Epithelial cell of prostate (primary cell): ENCODE results near the gene PTX4.

Experiments
- DNase-seq: peaks from one replicate; pipeline ENCODE4 v3.0.0-alpha.2; 2011; ENCODE audit warnings: low read depth, low spot score
- H3K27ac ChIP-seq: fragments of 450-650 bp; 2 replicates; pipeline ENCODE4 v1.5.1; 2017; ENCODE audit warnings: mild to moderate bottlenecking

Gene PTX4

DNA sequence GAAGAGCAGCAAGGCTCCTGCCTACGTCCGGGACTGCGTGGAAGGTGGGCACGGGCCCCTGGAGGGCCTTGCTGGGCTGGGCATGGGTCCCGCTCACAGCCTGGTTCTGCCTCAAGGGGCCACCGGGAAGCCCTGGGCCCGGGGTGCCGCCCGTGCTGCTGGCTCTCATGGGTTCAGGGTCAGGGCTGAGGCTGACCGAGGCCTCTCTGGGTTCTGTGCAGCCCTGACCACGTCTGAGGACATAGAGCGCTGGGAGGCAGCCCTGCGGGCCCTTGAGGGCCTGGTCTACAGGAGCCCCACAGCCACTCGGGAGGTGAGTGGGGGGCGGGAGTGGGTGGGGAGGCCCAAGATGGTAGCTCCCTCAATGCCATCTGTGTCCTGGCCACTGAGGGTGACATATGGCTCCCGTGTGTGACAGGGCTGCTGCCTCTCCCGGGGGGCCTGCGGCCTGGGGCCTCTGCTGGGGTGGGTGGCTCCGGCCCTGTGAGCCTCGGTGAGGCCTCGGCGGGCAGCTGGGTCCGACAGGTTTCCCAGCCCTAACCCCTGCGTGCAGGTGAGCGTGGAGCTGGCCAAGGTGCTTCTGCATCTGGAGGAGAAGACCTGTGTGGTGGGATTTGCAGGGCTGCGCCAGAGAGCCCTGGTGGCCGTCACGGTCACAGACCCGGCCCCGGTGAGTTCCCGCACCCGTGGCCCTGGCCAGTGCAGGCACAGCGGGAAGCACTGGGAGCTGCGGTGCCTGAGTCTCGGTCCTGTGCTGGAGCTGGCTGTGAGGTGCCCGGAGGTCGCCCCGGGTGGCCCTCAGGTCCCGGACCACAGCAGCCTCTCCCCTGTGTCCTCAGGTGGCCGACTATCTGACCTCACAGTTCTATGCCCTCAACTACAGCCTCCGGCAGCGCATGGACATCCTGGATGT is 13.6 kb upstream of the PTX4 start:
- no peak overlapping the region for H3K27ac ChIP-seq
- no peak for DNase-seq

DNA sequence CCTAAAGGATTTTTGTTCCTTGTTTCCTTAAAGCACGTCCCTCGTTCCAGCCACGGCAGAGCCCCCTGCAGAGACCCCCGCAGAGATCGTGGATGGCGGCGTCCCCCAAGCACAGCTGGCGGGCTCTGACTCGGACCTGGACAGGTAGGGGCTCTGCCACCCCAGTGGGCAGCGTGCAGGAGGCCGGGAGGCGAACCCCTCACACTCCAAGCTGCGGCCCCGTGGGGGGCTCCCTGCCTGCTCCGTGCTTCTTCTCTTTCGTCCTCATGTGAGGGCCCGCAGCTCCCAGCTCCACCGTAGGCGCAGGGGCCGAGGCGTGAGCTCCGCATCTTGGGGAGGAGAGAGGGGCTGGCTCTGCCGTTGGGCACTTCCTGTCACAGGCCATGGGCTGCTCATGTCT is 12.9 kb upstream of the PTX4 start:
- DNase-seq: no peak
- H3K27ac ChIP-seq: no peak overlapping the region

DNA sequence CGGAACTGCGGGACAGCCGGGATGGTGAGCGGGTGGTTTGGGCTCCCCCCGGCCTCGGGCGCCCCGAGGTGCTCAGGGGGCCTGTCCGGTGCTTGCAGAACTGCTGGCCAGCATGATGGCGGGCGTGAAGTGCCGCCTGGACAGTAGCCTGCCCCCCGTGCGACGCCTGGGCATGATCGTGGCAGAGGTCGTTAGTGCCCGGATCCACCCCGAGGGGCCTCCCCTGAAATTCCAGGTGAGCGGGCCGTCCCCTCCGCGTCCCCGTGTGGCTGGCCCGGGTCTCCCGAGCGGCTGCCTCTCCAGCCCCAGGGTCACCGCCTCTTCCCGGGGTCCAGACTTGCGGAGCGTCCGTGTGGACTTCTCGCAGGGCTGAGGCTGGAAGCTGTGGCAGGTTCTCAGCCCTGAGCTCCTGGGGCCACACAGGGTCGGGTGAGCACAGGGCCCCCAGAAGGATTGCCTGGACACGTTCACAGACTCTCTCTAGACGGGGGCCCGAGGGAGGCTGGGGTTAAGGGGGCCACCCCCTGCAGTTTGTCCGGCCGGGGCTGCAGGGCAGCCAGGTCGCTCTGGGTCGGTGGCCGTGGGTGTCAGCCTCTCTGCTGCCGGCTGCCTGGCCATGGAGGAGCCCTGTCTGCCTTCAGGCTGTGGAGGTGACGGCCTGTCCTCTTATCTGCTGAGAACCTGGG is 11.9 kb upstream of the PTX4 start:
- DNase-seq: no peak
- no peak overlapping the region for H3K27ac ChIP-seq

DNA sequence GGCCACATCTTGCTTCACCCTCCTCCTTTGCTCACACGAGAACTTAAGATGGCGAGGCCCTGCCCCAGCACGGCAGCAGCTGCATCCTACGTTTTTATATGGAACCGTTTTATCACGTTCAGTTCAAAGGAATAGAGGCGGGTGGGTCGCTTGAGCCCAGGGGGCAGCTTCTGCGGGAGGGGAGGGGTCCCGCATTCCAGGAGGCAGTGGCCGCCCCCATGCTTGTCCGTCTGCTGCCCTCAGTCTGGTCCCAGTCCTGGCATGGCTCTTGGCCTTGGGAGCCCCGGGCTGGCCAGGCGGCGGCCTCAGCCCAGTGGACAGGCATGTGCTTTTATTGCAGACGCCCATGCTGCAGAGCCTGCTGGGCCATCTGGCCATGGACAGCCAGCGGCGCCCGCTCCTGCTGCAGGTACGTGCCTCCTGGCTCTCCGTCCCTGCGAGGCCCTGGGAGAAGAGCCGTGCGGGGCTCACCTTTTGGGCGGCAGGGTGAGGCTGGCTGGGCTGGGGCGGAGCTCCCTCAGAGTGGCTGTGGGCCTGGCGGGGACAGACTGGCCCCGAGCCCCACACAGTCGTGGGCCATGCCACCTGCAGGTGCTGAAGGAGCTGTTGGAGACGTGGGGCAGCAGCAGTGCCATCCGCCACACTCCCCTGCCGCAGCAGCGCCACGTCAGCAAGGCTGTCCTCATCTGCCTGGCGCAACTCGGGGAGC is 11.2 kb upstream of the PTX4 start:
- H3K27ac ChIP-seq: no peak overlapping the region
- no peak for DNase-seq

DNA sequence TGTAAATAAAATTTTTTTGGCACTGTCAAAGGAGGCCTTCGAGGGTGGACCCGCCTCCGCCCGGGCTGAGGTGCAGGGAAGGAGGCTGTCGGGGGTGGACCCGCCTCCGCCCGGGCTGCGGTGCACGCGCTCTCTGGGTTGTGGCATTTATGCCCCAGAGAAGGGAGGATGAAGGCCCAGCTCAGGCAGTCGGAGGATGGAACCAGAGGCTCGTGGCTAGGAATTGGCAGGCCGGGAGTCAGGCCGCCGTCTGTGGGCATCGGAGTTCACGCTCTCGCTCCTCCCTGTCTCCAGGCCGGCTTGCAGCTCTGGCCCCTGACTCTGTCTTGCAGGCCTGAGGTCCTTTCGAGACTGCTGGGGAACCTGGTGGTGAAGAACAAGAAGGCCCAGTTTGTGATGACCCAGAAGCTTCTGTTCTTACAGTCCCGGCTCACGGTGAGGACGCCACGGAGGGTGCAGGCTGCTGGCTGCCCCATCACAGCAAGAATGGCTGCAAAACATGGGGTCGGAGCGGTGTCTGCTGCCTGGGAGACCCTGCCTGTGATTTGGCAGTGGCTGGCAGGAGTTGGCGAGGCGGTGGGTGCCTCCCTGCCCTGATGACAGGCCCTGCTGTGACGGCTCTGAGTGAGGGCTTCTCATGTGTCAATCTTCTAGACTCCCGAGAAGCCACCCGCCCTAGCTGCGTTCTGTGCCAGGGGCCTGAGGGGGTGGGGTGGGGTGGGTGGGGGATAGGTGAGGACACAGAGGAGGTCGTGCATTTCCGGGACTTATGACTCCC is 10.3 kb upstream of the PTX4 start:
- no peak for DNase-seq
- no peak overlapping the region for H3K27ac ChIP-seq

DNA sequence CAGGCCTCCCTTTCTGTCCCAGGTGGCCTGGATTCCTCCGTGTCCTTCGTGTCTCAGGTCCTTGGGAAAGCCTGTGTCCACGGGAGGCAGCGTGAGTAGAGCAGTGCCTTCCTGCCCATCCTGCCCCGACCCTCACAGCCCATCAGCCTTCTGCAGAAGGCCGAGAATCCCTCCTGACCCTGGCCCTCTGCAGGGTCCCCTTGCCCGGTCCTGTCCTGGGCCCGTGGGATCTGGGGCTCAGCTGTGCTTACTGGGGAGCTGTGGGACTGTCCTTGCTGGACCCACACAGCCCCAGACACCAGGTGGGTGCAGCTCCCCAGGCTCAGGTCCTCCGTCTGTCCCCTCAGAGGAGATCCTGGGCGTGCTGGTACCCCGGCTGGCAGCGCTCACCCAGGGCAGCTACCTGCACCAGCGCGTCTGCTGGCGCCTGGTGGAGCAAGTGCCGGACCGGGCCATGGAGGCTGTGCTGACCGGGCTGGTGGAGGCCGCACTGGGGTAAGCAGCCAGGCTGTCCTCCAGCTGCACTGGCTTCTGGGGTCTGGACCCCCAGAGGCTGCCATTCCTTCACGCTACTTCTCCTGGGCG is 8.4 kb upstream of the PTX4 start:
- H3K27ac ChIP-seq: no peak overlapping the region

DNA sequence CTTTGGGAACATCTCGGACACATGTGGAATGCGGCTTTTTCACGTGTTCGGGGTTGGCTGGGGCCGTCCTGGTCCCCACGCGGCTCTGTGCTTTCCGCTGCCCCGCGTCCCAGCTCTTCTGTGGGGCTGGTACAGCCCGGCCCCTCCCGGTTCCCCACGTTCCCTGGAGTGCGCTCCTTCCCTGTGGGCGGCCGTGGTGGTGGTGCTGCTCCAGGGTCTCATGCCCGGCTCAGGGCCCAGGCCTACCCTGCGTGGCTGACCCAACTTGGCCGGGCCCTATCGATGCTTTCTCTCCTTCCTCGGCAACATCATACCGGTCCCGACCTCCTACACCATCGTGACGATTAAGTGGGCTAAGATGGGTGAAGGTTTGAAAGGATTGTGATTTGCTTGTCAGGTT is 7.7 kb upstream of the PTX4 start:
- H3K27ac ChIP-seq: no peak overlapping the region
- no peak for DNase-seq

More for the DNA sequence above, 8.4 kb upstream of the PTX4 start:
- DNase-seq: no peak

DNA sequence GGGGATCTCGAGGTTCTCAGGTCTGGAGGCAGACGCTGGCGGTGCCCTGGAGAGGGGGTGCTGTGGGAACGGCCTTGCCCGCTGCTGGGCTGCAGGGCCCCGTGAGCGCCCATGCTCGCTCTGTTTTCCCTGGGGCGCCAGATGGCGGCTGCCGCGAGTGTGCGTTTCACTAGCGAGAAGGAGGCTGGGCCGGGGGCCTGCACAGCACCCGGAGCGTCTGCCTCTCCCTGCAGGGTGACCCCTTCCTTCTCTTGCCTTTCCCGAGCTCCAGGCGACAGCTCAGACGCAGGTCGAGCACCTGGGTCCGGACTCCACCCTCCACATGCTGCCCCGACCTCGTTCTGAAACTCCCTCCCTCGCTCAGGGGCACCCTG is 7.1 kb upstream of the PTX4 start:
- H3K27ac ChIP-seq: no peak overlapping the region
- DNase-seq: no peak

DNA sequence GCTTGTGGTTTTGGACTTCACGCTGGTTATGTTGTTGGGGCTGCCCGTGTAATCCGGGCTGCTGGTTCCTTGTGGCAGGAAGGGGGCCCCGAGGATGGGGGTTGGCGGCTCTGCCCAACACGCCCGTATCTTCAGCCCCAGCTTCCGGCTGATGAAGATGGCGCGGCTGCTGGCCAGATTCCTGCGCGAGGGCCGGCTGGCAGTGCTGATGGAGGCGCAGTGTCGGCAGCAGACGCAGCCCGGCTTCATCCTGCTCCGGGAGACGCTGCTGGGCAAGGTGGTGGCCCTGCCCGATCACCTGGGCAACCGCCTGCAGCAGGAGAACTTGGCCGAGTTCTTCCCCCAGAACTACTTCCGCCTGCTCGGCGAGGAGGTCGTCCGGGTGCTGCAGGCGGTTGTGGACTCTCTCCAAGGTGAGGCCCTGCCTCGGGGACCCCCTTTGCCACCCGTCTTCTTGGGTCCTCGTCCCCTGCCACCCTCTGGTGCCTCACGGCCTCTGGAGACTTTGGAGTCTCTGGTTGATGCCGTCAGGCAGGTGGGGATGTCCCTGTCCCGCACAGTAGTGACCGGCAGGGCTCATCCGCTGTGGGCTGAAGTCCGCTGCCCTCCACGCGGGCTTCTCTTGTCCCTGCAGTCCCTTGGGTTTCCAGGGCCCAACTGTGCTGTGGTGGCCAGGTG is 6.6 kb upstream of the PTX4 start:
- DNase-seq: no peak
- H3K27ac ChIP-seq: no peak overlapping the region

DNA sequence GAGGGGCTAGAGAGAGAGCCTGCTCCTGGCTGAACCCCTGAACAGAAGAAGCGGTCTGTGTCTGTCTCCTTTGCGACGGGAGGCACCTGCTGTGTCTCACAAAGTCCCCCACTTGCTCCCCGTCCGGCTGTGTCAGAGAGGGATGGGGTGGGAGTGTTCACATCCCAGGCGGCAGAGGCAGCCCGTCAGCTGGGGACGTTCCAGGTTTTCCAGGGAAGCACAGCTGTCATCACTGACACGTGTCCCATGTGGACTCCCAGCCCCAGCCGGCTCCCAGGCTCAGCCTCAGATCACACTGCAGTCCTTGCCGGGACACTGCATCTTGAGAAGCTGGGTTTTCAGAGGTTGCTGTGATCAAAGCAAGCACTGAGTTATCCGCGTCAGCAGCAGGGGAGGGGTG is 6.0 kb upstream of the PTX4 start:
- no peak overlapping the region for H3K27ac ChIP-seq
- no peak for DNase-seq

DNA sequence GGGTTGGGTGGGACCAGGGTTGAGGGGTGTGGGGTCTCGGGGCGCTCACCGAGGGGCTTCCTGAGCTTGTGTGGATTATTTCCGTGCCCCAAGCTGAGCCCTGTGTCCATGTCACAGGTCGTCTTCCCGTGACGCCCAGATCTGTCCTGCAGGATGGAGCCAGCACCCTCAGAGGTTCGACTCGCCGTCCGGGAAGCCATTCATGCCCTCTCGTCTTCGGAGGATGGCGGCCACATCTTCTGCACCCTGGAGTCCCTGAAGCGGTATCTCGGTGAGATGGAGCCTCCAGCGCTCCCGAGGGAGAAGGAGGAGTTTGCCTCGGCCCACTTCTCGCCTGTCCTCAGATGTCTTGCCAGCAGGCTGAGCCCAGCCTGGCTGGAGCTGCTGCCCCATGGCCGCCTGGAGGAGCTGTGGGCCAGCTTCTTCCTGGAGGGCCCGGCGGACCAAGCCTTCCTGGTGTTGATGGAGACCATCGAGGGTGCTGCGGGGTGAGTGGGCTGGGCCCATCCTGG is 5.4 kb upstream of the PTX4 start:
- DNase-seq: peak; percentile 33
- no peak overlapping the region for H3K27ac ChIP-seq

DNA sequence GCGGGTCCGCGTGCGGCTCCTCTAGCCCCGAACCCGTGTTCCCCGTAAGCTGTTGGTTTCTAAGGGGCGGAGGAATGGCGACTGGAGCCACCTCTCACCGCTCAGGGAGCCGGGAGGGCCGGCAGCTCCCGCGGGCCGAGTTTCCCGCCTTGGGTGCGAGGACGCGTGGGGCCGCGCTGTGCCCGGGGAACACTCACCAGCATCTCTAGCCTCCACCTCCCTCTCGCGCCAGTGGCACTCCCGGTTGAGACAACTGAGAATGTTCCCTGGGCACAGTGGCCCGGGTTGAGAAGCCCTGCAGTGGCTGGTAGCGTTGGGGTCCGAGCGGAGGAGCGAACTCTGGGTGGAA is 5.0 kb upstream of the PTX4 start:
- H3K27ac ChIP-seq: peak overlapping the region; percentile 22
- DNase-seq: no peak

DNA sequence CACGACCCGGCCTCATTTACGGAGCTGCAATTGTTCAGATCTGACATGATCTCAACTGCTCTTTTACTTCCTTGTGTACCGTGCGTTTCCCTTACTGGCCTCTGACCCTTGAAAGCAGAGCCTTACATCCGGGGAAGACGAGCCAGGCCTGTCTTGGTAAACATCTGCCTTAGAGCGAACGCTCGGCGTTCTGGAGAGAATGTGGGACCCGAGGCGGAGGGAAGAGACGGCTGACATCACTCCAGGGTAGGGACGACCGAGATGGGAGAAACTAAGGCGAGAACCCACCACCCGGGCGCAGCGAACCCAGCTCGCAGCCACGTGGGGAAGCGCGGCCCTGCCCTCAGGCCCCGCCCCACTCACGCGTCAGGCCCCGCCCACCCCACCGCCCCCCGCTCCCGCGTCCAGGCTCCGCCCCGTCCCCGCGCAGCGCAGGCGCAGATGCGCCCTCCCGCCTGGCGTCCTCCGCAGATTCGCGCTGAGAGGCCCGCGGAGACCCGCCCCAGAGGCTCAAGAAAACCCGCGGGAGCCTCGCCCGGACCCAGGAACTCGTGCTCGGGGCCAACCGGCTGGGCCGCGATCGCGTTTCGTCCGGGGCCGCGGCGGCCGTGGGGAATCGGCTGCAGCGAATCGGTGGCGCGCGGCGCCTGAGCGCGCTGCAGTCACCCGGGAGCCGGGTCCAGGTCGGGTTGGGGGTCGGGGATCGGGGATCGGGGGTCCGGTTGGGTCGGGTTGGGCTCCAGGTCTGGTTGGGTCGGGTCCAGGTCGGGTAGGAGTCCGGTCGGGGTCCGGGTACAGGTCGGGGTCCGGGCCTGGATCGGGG is 4.4 kb upstream of the PTX4 start, which contains the start of gene TELO2:
TELO2 (plus strand) TSS at position 438 of the 823 bp plus-strand sequence. CDS start 922 bp downstream, outside the sequence.
- DNase-seq: no peak
- H3K27ac ChIP-seq: peak within 1 kb of the TSS; percentile 22

DNA sequence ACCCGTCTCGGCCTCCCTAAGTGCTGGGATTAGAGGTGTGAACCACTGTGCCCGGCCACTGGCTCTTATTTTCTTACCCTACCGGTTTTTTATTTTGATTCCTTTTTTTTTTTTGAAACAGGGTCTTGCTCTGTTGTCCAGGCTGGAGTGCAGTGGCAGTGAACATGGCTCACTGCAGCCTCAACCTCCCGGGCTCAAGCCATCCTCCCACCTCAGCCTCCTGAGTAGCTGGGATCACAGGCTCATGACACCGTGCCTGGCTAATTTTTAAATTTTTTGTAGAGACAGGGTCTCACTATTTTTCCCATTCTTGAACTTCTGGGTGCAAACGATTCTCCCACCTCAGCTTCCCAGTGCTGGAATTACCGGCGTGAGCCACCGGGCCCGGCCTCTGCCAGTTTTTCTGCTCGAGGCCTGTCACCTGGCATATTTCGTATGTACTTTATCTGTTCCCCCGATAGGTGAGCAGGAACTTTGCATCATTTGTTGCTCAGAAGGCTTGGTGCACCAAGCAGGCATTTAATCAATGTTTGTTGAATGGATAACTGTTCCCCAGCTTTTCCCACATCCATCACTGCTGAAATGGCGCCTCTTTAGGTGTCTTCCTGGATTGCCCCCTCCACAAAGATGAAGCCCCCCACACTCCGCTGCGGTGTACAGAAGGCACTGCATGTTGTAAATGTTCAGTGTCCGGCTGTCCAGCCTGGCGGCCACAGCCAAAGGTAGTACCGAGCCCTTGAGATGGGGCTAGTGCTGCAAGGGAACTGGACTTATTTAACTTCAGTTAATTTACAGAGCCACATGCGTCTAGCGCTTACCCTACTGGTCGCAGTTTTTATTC is 3.6 kb upstream of the PTX4 start:
- DNase-seq: no peak

DNA sequence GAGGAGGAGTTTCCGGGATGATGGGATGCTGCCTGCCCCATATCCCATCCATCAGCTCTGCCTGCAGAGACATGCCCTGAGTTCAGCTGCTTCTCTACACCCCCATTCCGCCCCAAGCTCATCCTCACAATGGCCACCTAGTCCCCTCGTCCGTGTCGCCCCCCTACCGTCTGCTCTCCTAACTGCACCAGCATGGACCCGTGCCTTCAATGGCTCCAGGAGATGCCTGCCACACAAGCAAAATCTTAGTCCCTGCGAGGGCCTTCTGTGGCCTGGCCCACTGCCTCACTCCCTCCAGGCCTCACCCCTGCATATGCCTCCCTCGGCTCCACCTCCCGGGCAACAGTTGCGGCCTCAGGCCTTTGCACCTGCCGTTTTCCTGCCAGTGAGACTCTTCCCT is 2.6 kb upstream of the PTX4 start:
- no peak overlapping the region for H3K27ac ChIP-seq
- no peak for DNase-seq

More for the DNA sequence above, 3.6 kb upstream of the PTX4 start:
- H3K27ac ChIP-seq: peak overlapping the region; percentile 22

DNA sequence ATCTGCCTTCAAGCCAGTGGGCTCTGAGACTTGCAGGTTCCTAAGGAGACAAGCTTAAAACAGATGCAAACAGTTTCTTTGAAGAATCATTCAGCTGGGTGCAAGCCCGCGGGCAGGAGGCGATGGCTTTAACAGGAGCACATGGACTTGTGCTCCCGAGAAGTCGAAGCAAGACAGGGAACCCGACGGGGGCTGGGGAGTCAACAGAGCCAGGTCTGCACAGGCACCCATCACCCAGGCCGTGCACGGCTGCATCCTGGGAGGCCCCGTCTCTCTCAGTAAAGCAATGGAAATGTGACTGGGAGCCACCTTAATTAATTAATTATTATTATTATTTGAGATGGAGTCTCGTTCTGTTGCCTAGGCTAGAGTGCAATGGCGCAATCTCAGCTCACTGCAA is 333 bp upstream of the PTX4 start:
- no peak for DNase-seq
- no peak overlapping the region for H3K27ac ChIP-seq

DNA sequence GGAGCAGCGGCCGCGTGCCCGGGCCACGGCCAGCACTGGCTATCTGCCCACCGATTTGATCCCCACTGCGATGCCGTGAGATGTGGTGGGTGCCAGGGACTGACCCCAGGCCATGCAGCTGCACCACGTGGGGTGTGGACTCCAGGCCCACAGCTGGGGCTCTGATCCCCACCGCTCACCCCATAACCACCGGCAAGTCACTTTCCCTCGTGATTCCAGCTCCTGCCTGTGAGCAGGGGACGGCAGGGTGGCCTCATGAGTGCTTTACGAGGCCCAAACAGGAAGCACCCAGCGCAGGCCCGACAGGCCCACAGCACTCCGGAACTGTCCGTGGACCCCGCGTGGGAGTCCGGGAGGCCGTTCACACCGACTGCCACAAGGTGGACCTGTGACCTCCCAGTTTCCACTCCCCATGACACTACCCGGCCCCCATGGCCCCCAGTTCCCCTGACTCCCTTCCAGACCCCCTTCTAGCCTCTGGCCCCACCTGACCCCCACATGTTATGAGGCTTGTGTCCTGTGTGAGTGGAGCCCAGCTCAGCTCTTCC is 616 bp downstream of the PTX4 start:
- no peak for DNase-seq
- H3K27ac ChIP-seq: no peak overlapping the region
